ENCODE results near the gene MYO15A. TPM values are rescaled to one million over a fixed set of nuclear protein-coding genes. Genes with fewer than 3 reads are reported as not detected.

The MYO15A gene
- total and polyA plus RNA-seq, 2 of the 4 experiments (the other 2 are of a cell fraction), result 0.18 to 1.1 TPM

DNA sequence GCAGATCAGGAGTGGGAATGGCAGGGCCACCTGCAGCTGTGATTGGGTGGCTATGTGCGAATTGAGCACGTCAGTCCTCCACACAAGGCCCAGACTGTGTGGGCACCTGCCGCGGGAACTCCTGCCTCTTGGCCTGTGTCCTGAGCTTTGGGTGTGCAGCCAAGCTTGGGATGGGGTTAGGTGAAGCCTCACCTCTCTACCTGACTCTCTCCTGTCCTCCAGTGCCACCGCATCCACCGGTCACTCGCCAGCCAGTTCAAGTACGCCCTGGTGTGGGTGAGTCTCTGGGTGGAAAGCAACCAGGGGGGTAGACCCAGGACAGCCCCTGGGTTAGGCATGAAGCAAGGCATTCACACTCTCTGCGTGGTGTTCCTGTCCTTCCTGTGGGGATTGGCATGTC, 2.3 kb upstream of the MYO15A start:
- no CpG with 5 or more reads among the region's 9 CpGs for WGBS, 2 experiments (ENCODE audit: extremely low coverage in 2 of 2, insufficient read length in 1 of 2)
- Histone ChIP-seq H3K4me1 (ENCODE audit: control insufficient read depth, insufficient read depth, low read length) (no peaks in the 10 kb centered on the region), H3K36me3 (ENCODE audit: control insufficient read depth, insufficient read depth, low read length) (peaks cover 42% of the 10 kb centered on the region), H3K4me2 (ENCODE audit: low read depth, low read length) (no peak overlapping the region), H2BK20ac (ENCODE audit: low read depth, low read length) (no peak overlapping the region), H2BK5ac (ENCODE audit: low read depth, low read length, poor library complexity, severe bottlenecking) (no peak overlapping the region), H3K27ac (ENCODE audit: insufficient read depth, low read length) (no peak overlapping the region), H2AFZ (replicated peaks; ENCODE audit: low read length, poor library complexity) (no peak overlapping the region), H3K4me3 (ENCODE audit: insufficient read depth, low read depth, low read length) (no peak overlapping the region), H3K27me3 (ENCODE audit: control insufficient read depth, insufficient read depth, low read length) (no peaks in the 10 kb centered on the region), H3K79me1 (ENCODE audit: low read depth in 1 of 2, low read length in 2 of 2) (no peaks in the 10 kb centered on the region), H2BK15ac (ENCODE audit: low read depth, low read length) (no peak overlapping the region), H3K9me1 (ENCODE audit: insufficient read depth, low read length) (peaks cover 5% of the 10 kb centered on the region; the same call in 1 of the 2 replicates), H3K23ac (ENCODE audit: low read depth, low read length) (no peak overlapping the region), H4K20me1 (ENCODE audit: insufficient read depth, low read length) (no peaks in the 10 kb centered on the region), H2AK9ac (replicated peaks; ENCODE audit: low read depth, low read length, poor library complexity) (no peak overlapping the region), H4K91ac (ENCODE audit: insufficient read depth, low read depth, low read length) (no peak overlapping the region), H2AK5ac (ENCODE audit: low read depth, low read length) (no peak overlapping the region), H3K56ac (ENCODE audit: extremely low read depth, insufficient read depth, low read length) (no peak overlapping the region), H3K18ac (ENCODE audit: low read depth, low read length) (no peak overlapping the region), H3K9me3 (ENCODE audit: control insufficient read depth, insufficient read depth, low read length) (no peaks in the 10 kb centered on the region), H4K5ac (ENCODE audit: low read depth, low read length) (no peak overlapping the region), H3K9ac (ENCODE audit: low read depth, low read length) (no peak overlapping the region), H2BK120ac (ENCODE audit: low read depth, low read length) (no peak overlapping the region), H3K4ac (ENCODE audit: low read depth, low read length) (no peak overlapping the region), H3K14ac (replicated peaks; ENCODE audit: low read depth, low read length) (no peak overlapping the region), H4K8ac (ENCODE audit: low read depth in 2 of 2, low read length in 2 of 2) (no peak overlapping the region)
- ChIA-PET CTCF (no interaction called here), POLR2A (ENCODE audit: unreplicated experiment) (no interaction called here)
- in situ Hi-C loops (cut with MboI; ENCODE audit: low sequenced_read_pairs) (no loop called here), intact Hi-C loops (cut with micrococcal nuclease) (no loop called here), dilution Hi-C loops (cut with HindIII; ENCODE audit: low sequenced_read_pairs, unreplicated experiment) (no loop called here)
- TF ChIP-seq, protein P1, sequence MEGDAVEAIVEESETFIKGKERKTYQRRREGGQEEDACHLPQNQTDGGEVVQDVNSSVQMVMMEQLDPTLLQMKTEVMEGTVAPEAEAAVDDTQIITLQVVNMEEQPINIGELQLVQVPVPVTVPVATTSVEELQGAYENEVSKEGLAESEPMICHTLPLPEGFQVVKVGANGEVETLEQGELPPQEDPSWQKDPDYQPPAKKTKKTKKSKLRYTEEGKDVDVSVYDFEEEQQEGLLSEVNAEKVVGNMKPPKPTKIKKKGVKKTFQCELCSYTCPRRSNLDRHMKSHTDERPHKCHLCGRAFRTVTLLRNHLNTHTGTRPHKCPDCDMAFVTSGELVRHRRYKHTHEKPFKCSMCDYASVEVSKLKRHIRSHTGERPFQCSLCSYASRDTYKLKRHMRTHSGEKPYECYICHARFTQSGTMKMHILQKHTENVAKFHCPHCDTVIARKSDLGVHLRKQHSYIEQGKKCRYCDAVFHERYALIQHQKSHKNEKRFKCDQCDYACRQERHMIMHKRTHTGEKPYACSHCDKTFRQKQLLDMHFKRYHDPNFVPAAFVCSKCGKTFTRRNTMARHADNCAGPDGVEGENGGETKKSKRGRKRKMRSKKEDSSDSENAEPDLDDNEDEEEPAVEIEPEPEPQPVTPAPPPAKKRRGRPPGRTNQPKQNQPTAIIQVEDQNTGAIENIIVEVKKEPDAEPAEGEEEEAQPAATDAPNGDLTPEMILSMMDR (conservative IDR thresholded peaks at IDR 0.05; ENCODE audit: low read depth, low read length), result no peak
- TF ChIP-seq SMC3 (IDR thresholded peaks at IDR 0.05; ENCODE audit: low read depth, low read length), result no peak
- TF ChIP-seq MAZ (IDR thresholded peaks at IDR 0.05; ENCODE audit: borderline replicate concordance, low read depth, low read length), result no peak
- TF ChIP-seq RCOR1 (IDR thresholded peaks at IDR 0.05; ENCODE audit: insufficient replicate concordance, low read length), result no peak
- TF ChIP-seq CHD1 (IDR thresholded peaks at IDR 0.05; ENCODE audit: low read depth, low read length), result no peak
- no peak for TF ChIP-seq NFE2L2 (IDR thresholded peaks at IDR 0.05; ENCODE audit: low read depth, low read length)
- TF ChIP-seq, protein P2, sequence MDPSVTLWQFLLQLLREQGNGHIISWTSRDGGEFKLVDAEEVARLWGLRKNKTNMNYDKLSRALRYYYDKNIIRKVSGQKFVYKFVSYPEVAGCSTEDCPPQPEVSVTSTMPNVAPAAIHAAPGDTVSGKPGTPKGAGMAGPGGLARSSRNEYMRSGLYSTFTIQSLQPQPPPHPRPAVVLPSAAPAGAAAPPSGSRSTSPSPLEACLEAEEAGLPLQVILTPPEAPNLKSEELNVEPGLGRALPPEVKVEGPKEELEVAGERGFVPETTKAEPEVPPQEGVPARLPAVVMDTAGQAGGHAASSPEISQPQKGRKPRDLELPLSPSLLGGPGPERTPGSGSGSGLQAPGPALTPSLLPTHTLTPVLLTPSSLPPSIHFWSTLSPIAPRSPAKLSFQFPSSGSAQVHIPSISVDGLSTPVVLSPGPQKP (IDR thresholded peaks at IDR 0.05; ENCODE audit: borderline replicate concordance, low read depth, low read length), result no peak
- no peak for TF ChIP-seq FOS (IDR thresholded peaks at IDR 0.05; ENCODE audit: low read depth, low read length)
- TF ChIP-seq BHLHE40 (IDR thresholded peaks at IDR 0.05; ENCODE audit: low read depth, low read length), result no peak
- TF ChIP-seq, protein P3, sequence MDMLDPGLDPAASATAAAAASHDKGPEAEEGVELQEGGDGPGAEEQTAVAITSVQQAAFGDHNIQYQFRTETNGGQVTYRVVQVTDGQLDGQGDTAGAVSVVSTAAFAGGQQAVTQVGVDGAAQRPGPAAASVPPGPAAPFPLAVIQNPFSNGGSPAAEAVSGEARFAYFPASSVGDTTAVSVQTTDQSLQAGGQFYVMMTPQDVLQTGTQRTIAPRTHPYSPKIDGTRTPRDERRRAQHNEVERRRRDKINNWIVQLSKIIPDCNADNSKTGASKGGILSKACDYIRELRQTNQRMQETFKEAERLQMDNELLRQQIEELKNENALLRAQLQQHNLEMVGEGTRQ (IDR thresholded peaks at IDR 0.05; ENCODE audit: low read depth, low read length), result no peak
- TF ChIP-seq MAFK (IDR thresholded peaks at IDR 0.05; ENCODE audit: low read depth, low read length), result no peak
- TF ChIP-seq POLR2A (IDR thresholded peaks at IDR 0.05; ENCODE audit: low read depth, low read length), result no peak
- TF ChIP-seq RAD21 (IDR thresholded peaks at IDR 0.05; ENCODE audit: low read length), result no peak
- no peak for TF ChIP-seq RFX5 (IDR thresholded peaks at IDR 0.05; ENCODE audit: low read depth, low read length)
- no peak for TF ChIP-seq MXI1 (IDR thresholded peaks at IDR 0.05; ENCODE audit: borderline replicate concordance, low read depth, low read length)
- TF ChIP-seq CEBPB (IDR thresholded peaks at IDR 0.05; ENCODE audit: low read depth, low read length), result no peak
- DNase-seq, result no peak
- no peak for ATAC-seq (ENCODE audit: low read depth)
- no TSS peak for BruUV-seq (replicated peaks)
